Kidney tubule cell (primary cell): ENCODE results near the gene ZNF618.

Experiments used
- DNase-seq: peaks from one replicate; pipeline ENCODE4 v3.0.0-alpha.2; 2018; ENCODE audit warnings: low spot score

ZNF618 gene

GRCh38 chr9:114060070-114060469, 184.0 kb downstream of the ZNF618 start:
- DNase-seq, result no peak

GRCh38 chr9:114060711-114061110, 184.6 kb downstream of the ZNF618 start:
- DNase-seq, result no peak

DNA sequence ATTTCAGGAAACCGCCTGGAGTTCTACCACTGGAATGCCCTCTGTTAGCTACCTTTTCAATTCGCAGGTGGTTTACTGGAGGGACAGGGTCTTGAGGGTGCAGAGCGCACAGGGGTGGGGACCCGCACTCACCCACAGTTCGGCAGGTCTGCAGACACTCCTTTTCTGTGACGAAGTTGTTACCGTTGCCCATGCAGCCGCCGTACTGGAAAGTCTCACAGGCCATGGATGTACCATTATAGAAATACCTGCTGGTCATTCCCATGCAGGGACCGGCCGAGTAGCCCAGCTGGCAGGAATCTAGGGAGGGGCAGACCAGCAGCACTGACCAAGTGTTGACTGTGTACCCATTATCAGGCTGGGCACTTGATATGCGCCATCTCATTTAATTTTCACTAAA, 185.2 kb downstream of the ZNF618 start:
- DNase-seq, result no peak

GRCh38 chr9:114061830-114062474, 185.8 kb downstream of the ZNF618 start:
- DNase-seq, result no peak

GRCh38 chr9:114065304-114065703, 189.2 kb downstream of the ZNF618 start:
- DNase-seq, result no peak

DNA sequence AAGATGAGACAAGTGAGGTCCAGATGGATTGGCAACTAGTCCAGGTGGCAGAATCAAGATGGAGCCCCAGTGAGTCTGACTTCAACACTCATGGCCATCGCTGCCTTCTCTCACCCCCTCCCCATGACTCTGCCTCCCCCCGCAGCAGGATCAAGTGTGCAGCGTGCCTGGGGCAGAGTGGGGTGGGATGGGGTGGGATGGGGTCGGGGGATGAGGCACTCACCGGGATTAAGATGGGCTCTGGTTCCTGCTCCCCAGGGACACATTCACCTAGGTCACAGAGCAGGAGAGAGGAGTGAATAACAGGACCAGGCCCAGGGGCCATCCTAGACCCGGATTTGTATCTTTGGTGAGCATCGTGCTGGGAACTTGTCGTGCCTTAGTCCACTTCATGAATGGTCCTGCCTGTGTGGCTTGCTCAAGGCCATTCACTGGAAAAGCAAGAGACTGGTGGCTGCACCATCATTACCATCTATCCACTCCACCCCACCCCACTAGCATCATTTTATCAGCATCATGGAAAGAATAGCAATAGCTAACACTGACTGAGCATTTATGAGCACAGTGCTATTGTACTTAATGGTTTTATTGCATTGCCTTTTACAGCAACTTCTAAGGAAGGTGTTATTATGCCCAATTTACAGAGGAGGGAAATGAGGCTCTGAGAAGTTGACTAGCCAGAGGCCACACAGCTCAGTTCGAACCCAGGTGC, 193.5 kb downstream of the ZNF618 start:
- DNase-seq, result no peak

DNA sequence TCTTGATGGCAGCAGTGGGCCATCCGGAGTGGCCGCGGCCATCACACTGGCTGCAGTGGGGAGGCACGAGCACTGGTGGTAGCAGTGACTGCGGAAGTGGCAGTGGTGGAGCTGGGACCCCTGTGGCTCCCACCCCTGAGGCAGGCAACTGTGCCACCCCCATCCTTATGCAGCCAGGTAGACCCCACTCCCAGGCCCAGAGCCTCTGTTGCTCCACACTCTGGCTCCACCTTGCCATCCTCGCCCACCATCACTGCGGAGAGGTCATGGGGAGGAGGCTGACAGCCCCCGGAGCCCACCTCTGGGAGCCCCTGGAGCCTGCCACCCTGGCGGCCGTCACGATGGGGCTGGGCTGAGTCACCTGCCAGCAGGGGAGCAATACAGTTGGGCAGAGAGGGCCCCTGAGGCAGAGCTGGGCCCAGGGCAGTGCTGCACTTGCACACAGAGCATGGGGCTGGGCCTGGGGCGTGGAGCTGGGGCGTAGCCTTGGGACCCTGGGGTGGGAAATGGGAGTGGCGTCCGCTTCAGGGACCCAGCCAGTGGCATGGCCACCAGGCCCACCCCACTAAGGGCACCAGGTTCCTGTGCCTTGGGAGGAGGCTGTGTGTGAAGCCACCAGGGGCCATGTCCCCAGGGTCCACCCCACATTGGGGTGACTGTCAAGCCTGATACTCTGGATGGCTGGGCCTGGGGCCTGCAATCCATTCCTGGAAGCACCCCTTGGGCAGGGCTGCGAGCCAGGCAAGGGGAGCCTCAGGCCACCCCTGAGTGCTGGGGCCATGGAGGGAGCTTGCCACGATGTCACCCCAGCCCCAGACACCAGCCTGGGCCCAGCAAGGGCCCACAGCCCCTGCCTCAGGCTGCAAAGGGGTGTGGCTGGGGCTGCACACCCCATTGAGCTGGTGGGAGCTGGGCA, 194.3 kb downstream of the ZNF618 start:
- DNase-seq, result no peak

GRCh38 chr9:114071197-114071795, 195.2 kb downstream of the ZNF618 start:
- DNase-seq, result no peak

- DNase-seq, result no peak
Measured at GRCh38 chr9:114072184-114073140, 196.4 kb downstream of the ZNF618 start.

- no peak for DNase-seq
Measured at GRCh38 chr9:114075602-114076001, 199.5 kb downstream of the ZNF618 start.

- no peak for DNase-seq
Measured at GRCh38 chr9:114076237-114077161, 200.4 kb downstream of the ZNF618 start.

DNA sequence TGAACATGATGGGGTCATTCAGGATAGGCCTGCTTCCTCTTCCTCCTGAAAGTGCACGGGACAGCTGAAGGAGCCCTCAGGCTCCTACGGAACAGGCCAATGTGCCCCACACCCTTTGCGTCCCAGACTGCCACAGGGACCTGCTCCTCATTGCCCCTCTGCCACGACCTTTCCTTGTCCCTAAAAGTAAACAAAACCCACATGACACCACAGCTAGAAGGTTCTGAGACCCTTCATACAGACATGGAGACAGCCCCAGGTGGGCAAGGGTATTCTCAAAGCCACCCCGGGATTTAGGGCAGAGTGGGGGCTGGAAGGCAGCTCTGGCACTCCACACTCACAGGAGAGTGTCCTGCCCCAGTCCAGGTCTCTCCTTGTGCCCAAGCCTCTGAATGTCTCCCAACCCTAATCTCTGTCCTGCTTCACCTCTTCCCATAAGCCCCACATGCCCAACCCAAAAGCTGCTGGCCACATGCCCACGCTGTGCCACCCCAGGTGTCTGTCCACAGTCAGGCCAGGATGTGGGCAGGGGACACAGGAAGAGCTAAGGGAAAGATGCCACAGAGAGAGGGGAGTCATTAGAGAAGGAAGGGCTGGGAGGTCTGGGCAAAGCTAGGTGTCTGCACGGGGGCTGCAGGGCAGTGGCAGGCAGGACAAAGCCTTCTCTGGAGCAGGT, 201.2 kb downstream of the ZNF618 start:
- DNase-seq, result no peak

- peak; percentile 65 for DNase-seq
Measured at GRCh38 chr9:114078021-114078780, 202.1 kb downstream of the ZNF618 start, which contains the start of gene AMBP. AMBP (minus strand) TSS chr9:114078300; CDS start chr9:114078209, 91 bp downstream.

DNA sequence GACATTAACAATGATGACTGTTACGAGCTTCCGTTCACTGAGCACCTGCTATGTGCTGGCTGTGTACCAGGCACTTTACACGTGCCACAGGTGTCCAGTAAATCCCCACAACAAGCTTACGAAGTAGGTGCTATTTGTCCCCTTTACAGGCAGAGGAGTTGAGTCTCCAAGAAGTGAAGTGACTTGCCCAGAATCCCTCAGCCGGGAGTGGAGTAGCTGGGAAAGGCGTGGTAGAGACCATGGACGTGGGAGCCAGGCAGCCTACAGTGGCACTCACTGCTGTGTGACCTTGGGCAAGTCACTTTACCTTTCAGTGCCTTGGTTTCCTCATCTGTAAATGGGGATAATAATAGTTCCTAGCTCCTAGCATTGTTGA, 202.7 kb downstream of the ZNF618 start:
- no peak for DNase-seq

DNA sequence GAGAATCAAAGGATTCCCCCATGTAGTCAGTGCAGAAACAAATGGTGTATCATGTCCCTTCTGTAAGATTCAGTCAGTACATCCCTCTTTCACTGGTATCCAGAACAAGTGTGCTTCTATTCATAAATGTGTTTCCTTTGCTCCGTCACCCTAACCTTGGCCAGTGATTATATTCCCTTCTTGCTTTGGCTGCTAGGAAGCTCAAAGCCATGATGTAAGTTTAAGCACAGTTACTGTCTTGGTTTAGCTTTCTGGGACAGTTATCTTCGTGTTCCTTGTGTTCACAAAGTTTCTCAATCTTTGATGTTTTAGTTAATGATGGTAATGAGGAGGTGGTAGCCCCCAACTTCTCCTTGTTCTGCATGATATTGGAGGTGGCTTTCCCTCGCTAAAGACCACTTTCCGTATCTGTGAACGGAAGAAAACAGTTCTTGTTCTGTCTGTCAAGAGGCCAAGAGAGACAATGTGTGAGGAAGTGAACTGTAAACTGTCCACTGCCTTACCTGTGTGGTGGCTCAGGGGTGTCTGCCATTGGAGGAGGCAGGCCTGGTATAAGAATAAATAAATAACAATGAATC, 204.2 kb downstream of the ZNF618 start:
- peak; percentile 68 for DNase-seq

GRCh38 chr9:114080773-114081440, 204.8 kb downstream of the ZNF618 start:
- peak; percentile 90 for DNase-seq

DNA sequence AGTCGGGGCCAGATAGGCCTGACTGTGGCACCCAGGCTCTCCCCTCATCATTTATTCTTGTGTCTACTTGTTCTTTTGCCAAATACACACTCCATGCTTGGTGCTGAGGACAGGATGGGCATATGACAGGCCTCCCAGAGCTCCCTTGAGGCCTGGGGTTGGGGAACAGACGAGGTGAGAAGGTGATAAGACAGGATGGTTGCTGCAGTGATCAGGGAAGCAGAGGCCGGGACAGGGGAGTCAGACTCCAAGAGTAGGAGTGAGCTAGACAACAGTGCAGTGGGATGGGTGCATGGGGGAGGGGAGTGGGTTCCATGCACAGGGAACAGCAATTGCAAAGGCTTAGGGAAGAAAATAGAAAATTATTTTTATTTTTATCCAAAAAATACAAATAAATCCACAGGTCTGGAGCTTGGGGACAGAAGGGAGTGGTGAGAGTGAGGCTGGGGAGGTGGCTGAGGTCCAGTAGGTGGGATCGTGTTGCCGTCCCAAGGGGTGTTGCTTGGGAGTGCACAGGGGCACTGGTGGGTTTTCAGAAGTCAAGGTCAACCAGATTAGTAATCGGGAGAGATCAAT, 205.4 kb downstream of the ZNF618 start:
- no peak for DNase-seq
